ENCODE results near the gene XKR7.

XKR7 gene

GRCh38 chr20:32036252-32036651 lies 68.3 kb downstream of the XKR7 start:
- Histone ChIP-seq H3K27me3 (ENCODE audit: insufficient read depth, low read depth, severe bottlenecking) (no peaks in the 10 kb centered on the region), H3K36me3 (no peaks in the 10 kb centered on the region), H3K9me3 (ENCODE audit: severe bottlenecking) (no peaks in the 10 kb centered on the region), H3K4me3 (ENCODE audit: low read depth, low read length) (no peak overlapping the region), H3K27ac (no peak overlapping the region)
- TF ChIP-seq, protein P1, sequence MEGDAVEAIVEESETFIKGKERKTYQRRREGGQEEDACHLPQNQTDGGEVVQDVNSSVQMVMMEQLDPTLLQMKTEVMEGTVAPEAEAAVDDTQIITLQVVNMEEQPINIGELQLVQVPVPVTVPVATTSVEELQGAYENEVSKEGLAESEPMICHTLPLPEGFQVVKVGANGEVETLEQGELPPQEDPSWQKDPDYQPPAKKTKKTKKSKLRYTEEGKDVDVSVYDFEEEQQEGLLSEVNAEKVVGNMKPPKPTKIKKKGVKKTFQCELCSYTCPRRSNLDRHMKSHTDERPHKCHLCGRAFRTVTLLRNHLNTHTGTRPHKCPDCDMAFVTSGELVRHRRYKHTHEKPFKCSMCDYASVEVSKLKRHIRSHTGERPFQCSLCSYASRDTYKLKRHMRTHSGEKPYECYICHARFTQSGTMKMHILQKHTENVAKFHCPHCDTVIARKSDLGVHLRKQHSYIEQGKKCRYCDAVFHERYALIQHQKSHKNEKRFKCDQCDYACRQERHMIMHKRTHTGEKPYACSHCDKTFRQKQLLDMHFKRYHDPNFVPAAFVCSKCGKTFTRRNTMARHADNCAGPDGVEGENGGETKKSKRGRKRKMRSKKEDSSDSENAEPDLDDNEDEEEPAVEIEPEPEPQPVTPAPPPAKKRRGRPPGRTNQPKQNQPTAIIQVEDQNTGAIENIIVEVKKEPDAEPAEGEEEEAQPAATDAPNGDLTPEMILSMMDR (IDR thresholded peaks at IDR 0.05; ENCODE audit: low read depth, low read length): no peak
- no peak for DNase-seq

DNA sequence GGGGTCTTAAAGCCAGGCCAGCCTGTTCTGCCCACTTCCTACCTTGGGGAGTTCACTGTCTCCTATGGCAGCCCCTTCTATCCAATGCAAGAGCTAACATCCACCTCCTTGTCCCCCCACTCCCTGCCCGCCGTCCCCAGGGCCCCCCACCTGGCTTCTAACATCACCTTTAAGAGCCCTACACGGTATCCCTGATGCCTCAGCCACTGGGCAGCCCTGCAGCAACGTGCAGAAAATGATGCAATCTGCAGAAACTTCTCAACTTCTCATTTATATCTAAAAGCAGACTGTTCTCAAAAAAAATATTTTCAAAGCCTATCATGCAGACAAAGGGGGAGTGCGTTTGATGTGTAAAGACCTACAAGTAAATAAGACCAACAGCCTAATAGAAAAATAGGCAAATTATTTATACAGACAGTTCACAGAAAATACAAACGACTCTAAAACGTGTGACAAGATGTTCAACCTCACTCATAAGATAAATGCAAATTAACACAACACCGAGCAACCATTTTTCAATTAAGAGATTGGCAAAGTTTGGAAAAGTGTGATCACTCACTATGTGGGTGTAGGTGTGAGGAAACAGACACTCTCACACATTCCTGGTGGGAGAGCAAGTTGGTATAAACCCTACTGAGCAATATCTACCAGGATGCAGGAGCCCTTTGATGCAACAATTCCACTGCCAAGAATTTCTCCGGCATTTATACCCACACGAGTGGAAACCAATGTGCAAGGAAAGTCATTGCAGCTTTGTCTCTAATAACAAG lies 69.0 kb downstream of the XKR7 start:
- H3K27ac ChIP-seq: no peak overlapping the region
- H3K27me3 ChIP-seq (ENCODE audit: insufficient read depth, low read depth, severe bottlenecking): no peaks in the 10 kb centered on the region
- no peak overlapping the region for H3K4me3 ChIP-seq (ENCODE audit: low read depth, low read length)
- TF ChIP-seq, protein P1 (IDR thresholded peaks at IDR 0.05; ENCODE audit: low read depth, low read length): no peak
- H3K36me3 ChIP-seq: no peaks in the 10 kb centered on the region
- no peak for DNase-seq
- no peaks in the 10 kb centered on the region for H3K9me3 ChIP-seq (ENCODE audit: severe bottlenecking)

- H3K4me3 ChIP-seq (ENCODE audit: low read depth, low read length): no peak overlapping the region
- no peak overlapping the region for H3K27ac ChIP-seq
- H3K27me3 ChIP-seq (ENCODE audit: insufficient read depth, low read depth, severe bottlenecking): no peaks in the 10 kb centered on the region
- no peaks in the 10 kb centered on the region for H3K36me3 ChIP-seq
- no peak for DNase-seq
- H3K9me3 ChIP-seq (ENCODE audit: severe bottlenecking): no peaks in the 10 kb centered on the region
- TF ChIP-seq, protein P1 (IDR thresholded peaks at IDR 0.05; ENCODE audit: low read depth, low read length): no peak
These were observed 70.0 kb downstream of the XKR7 start for GRCh38 chr20:32037929-32038328.

- Histone ChIP-seq H3K9me3 (ENCODE audit: severe bottlenecking) (no peaks in the 10 kb centered on the region), H3K27ac (no peak overlapping the region), H3K4me3 (ENCODE audit: low read depth, low read length) (no peak overlapping the region), H3K36me3 (no peaks in the 10 kb centered on the region), H3K27me3 (ENCODE audit: insufficient read depth, low read depth, severe bottlenecking) (no peaks in the 10 kb centered on the region)
- no peak for DNase-seq
- TF ChIP-seq, protein P1 (IDR thresholded peaks at IDR 0.05; ENCODE audit: low read depth, low read length): no peak
These were observed 72.4 kb downstream of the XKR7 start for GRCh38 chr20:32040142-32040953.

DNA sequence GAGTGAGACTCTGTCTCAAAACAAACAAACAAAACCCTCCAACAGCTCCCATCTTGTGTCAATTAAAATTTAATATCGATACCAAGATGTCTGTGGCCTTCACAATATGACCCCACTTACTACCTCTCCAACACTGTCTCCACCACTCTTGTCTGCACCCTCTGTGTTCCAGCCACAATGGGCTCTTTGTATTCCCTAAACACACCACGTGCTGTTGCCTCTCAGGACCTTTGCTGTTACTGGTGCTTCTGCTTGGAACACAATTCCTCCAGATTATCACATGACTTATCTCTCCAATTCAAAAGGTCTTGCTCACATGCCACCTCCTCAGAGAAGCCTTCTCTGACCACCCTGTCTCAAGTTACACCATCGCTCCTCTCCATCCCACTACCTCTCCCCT lies 78.0 kb downstream of the XKR7 start:
- no peaks in the 10 kb centered on the region for H3K9me3 ChIP-seq (ENCODE audit: severe bottlenecking)
- H3K4me3 ChIP-seq (ENCODE audit: low read depth, low read length): no peak overlapping the region
- no peaks in the 10 kb centered on the region for H3K36me3 ChIP-seq
- TF ChIP-seq, protein P1 (IDR thresholded peaks at IDR 0.05; ENCODE audit: low read depth, low read length): no peak
- H3K27ac ChIP-seq: no peak overlapping the region
- H3K27me3 ChIP-seq (ENCODE audit: insufficient read depth, low read depth, severe bottlenecking): no peaks in the 10 kb centered on the region
- DNase-seq: no peak

Measured in WERI-Rb-1 (cell line).